A549 treated with RU486 at 1 μM for 4 hours (cell line): ENCODE data around the gene MACIR. TPM values are rescaled to one million over a fixed set of nuclear protein-coding genes. Genes with fewer than 3 reads are reported as not detected.

Experiments
- total RNA-seq: library from RNA; stranded (reverse); fragments of 200-300 nt; extraction: Qiagen RNA extraction; gene quantifications from 5 replicates; pipeline ENCODE4 v1.2.3, GENCODE V29; 2022; ENCODE audit warnings: low read depth

The MACIR gene
- total RNA-seq: 16.3 to 21.4 TPM (median 20.2 TPM) in 5 replicates

GRCh38 chr5:103258368-103258956, at the start of gene MACIR:
Gene MACIR (plus strand): TSS chr5:103258763. CDS start chr5:103275920, 17,157 bp downstream.

Other genes starting within 250 kb of the MACIR start
- 2.0 to 6.4 TPM (median 4.0 TPM) in 5 replicates for gene GIN1, start 138.6 kb upstream of the MACIR start, total RNA-seq
- gene PPIP5K2, start 138.5 kb upstream of the MACIR start, total RNA-seq: 10.9 to 25.9 TPM (median 24.3 TPM) in 5 replicates